ENCODE results near the gene SKIDA1.

SKIDA1 gene

DNA sequence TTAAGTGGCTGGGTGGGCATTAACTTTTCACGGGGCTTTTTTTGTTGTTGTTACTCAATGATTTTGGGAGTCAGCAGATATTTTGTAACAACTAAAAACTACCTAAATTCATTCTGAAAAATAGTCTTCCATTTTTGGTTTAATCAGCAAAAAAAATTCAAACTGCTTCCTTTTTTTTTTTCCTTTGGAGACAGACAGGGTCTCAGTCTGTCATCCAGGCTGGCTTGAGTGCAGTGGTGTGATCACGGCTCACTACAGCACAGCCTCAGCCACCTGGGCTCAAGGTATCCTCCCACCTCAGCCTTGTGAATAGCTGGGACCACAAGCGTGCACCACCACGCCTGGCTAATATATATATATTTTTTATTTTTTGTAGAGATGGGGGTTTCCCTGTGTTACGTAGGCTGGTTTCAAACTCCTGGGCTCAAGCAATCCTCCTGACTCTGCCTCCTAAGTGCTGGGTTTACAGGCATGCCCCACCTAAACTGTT lies 36.5 kb downstream of the SKIDA1 start:
- Mint-ChIP-seq H3K9me3 (no peaks in the 10 kb centered on the region), H3K36me3 (ENCODE audit: low read depth) (peaks cover 4% of the 10 kb centered on the region), H3K4me1 (peaks cover 52% of the 10 kb centered on the region), H3K4me3 (peak overlapping the region; percentile 23 to 45 (median 31)), H3K27ac (peak overlapping the region; percentile 81 to 95 (median 88)), H3K27me3 (ENCODE audit: low read depth) (no peaks in the 10 kb centered on the region)
- TF ChIP-seq, protein P1, sequence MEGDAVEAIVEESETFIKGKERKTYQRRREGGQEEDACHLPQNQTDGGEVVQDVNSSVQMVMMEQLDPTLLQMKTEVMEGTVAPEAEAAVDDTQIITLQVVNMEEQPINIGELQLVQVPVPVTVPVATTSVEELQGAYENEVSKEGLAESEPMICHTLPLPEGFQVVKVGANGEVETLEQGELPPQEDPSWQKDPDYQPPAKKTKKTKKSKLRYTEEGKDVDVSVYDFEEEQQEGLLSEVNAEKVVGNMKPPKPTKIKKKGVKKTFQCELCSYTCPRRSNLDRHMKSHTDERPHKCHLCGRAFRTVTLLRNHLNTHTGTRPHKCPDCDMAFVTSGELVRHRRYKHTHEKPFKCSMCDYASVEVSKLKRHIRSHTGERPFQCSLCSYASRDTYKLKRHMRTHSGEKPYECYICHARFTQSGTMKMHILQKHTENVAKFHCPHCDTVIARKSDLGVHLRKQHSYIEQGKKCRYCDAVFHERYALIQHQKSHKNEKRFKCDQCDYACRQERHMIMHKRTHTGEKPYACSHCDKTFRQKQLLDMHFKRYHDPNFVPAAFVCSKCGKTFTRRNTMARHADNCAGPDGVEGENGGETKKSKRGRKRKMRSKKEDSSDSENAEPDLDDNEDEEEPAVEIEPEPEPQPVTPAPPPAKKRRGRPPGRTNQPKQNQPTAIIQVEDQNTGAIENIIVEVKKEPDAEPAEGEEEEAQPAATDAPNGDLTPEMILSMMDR (IDR thresholded peaks at IDR 0.05; ENCODE audit: unreplicated experiment in 3 of 3) = no peak

DNA sequence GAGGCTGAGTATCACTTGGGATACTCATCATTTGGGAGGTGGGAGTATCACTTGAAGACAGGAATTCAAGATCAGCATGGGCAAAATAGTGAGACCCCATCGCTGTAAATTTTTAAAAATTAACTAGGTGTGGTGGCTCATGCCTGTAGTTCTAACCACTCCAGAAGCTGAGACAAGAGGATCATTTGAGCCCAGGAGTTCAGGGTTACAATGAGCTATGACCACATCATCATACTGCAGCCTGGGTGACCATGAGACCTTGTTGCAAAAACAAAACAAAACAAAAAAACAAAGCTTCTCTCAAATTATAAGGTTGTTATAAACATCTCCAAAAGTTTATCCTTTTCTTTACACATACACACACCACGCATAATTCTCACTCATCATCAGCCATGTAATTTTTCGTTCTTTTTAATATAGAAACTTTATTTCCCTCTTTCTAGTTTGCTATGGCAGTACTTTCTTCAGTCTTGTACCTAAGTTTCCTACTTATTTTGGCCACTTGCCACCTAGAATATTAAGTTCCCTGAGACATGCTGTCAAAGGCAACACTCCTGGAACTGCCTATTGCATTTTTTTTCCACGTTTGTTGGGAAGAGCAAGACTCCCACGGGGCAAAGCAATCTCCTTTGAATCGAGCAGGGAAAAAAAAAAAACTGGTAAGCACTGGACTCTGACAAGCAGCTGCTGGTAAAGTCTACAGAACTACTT lies 37.1 kb downstream of the SKIDA1 start:
- Mint-ChIP-seq H3K27ac (peak overlapping the region; percentile 81 to 95 (median 88)), H3K36me3 (ENCODE audit: low read depth) (peaks cover 4% of the 10 kb centered on the region), H3K27me3 (ENCODE audit: low read depth) (no peaks in the 10 kb centered on the region), H3K9me3 (no peaks in the 10 kb centered on the region), H3K4me1 (peaks cover 47% of the 10 kb centered on the region), H3K4me3 (peak overlapping the region; percentile 23 to 45 (median 28))
- TF ChIP-seq, protein P1 (IDR thresholded peaks at IDR 0.05; ENCODE audit: unreplicated experiment in 3 of 3) = no peak

DNA sequence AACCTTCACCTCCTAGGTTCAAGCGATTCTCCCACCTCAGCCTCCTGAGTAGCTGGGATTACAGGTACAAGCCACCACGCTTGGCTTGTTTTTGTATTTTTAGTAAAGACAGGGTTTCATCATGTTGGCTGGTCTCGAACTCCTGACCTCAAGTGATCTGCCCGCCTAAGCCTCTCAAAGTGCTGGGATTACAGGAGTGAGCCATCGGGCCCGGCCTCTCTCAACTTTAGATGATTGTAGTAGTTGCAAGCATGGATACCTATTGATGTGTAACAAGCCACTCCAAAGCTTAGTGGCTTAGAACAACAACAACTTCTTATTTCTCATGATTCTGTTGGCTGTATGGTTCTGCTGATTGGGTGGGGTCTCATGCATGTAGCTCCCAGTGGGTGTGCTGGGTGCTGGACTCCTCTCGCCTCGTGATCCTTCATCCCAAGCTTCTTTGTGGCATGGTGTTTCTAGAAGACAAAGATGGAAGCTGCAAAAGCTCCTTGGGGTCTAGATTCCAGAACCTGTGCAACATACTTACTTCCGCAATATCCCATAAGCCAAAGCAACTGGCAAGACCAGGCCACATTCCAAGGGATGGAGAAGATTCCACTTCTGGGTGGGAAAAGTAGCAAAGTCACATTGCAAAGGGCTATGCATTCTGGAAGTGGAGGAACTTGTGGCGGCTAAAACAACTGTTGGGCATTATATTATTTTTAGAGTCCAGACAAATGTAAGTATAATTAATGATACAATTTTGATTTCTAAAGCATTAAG lies 37.9 kb downstream of the SKIDA1 start:
- H3K4me1 Mint-ChIP-seq = peaks cover 42% of the 10 kb centered on the region
- peak overlapping the region; percentile 81 to 95 (median 88) for H3K27ac Mint-ChIP-seq
- H3K9me3 Mint-ChIP-seq = no peaks in the 10 kb centered on the region
- H3K36me3 Mint-ChIP-seq (ENCODE audit: low read depth) = peaks cover 4% of the 10 kb centered on the region
- H3K27me3 Mint-ChIP-seq (ENCODE audit: low read depth) = no peaks in the 10 kb centered on the region
- TF ChIP-seq, protein P1 (IDR thresholded peaks at IDR 0.05; ENCODE audit: unreplicated experiment in 3 of 3) = no peak
- no peak overlapping the region for H3K4me3 Mint-ChIP-seq

DNA sequence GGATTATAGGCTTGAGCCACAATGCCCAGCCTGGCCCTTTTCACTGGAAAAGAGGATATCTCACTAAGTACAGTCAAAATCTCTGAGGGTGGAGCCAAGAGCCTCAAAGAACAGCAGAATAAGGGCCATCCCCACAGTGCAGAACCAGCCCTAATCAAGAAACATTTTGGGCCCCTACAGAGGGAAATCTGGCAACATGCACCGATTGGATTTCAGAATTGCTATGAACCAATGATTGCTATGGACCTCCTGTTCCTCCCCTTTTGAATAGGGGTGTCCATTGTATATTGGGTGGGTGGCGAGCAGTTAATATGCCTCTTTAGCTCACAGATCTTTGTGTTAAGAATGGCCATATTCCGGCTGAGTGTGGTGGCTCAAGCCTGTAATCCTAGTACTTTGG lies 42.7 kb downstream of the SKIDA1 start:
- no peaks in the 10 kb centered on the region for H3K27me3 Mint-ChIP-seq (ENCODE audit: low read depth)
- peaks cover 7% of the 10 kb centered on the region for H3K9me3 Mint-ChIP-seq
- no peak overlapping the region for H3K4me3 Mint-ChIP-seq
- peaks cover 4% of the 10 kb centered on the region for H3K4me1 Mint-ChIP-seq
- H3K36me3 Mint-ChIP-seq (ENCODE audit: low read depth) = peaks cover 9% of the 10 kb centered on the region
- H3K27ac Mint-ChIP-seq = no peak overlapping the region
- TF ChIP-seq, protein P1 (IDR thresholded peaks at IDR 0.05; ENCODE audit: unreplicated experiment in 3 of 3) = no peak

DNA sequence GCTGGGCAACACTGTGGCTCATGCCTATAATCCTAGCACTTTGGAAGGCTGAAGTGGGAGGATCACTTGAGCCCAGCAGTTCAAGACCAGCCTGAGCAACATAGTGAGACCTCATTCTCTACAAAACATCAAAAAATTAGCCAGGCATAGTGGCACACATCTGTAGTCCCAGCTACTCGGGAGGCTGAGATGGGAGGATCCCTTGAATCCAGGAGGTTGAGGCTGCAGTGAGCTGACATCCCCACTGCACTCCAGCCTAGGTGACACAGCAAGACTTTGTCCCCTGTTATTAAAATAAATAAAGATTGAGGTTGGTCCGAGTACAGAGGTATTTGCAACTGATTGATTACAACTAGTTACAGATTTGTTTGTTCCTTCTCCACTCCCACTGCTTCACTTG lies 44.1 kb downstream of the SKIDA1 start:
- Mint-ChIP-seq H3K4me1 (no peaks in the 10 kb centered on the region), H3K27ac (no peak overlapping the region), H3K9me3 (peaks cover 7% of the 10 kb centered on the region), H3K27me3 (ENCODE audit: low read depth) (no peaks in the 10 kb centered on the region), H3K36me3 (ENCODE audit: low read depth) (peaks cover 5% of the 10 kb centered on the region), H3K4me3 (no peak overlapping the region)
- TF ChIP-seq, protein P1 (IDR thresholded peaks at IDR 0.05; ENCODE audit: unreplicated experiment in 3 of 3) = no peak

Measured in nephron (organoid).